ENCODE results near the gene GRIN2A.
"Not testable (repeated sequence)": the region's sequence is repeated elsewhere in the genome, so short reads cannot be mapped to it uniquely, and the experiment has no call there.

- not testable (repeated sequence) for TF ChIP-seq CTCF, POLR2A (IDR thresholded peaks at IDR 0.05)
Measured at GRCh38 chr16:9875981-9876380, 306.2 kb downstream of the GRIN2A start.
